Stimulated activated CD8-positive, alpha-beta memory T cell treated with anti-CD3 and anti-CD28 coated beads, Interleukin-4, amount 100 ng/mL, for 4 hours (primary cell): ENCODE measurements around the gene RPL13.
"Not testable (repeated sequence)": the region's sequence is repeated elsewhere in the genome, so short reads cannot be mapped to it uniquely, and the experiment has no call there.

Source experiments
- DNase-seq, 2 donors: peaks; one replicate each; pipeline ENCODE4 v3.0.0-alpha.2; 2020; ENCODE audit warnings: low read depth in 2 of 2, low spot score in 1 of 2

The RPL13 gene

GRCh38 chr16:89576153-89577054 is 15.9 kb downstream of the RPL13 start:
- no peak for DNase-seq

GRCh38 chr16:89577055-89577759 is 16.7 kb downstream of the RPL13 start:
- DNase-seq: no peak

- no peak for DNase-seq
Measured at GRCh38 chr16:89579351-89579750, 18.9 kb downstream of the RPL13 start.

- no peak for DNase-seq
Measured at GRCh38 chr16:89581045-89581695, 20.7 kb downstream of the RPL13 start.

- no peak for DNase-seq
Measured at GRCh38 chr16:89581861-89582563, 21.5 kb downstream of the RPL13 start.

GRCh38 chr16:89582614-89583196 is 22.2 kb downstream of the RPL13 start:
- DNase-seq: no peak

- DNase-seq: no peak
Measured at GRCh38 chr16:89583197-89583894, 22.9 kb downstream of the RPL13 start.

GRCh38 chr16:89583895-89584644 is 23.6 kb downstream of the RPL13 start:
- DNase-seq: no peak

GRCh38 chr16:89584768-89585549 is 24.5 kb downstream of the RPL13 start:
- DNase-seq: no peak

- no peak for DNase-seq
Measured at GRCh38 chr16:89586218-89586617, 25.7 kb downstream of the RPL13 start.

- DNase-seq: no peak
Measured at GRCh38 chr16:89586853-89587252, 26.4 kb downstream of the RPL13 start.

- DNase-seq: not testable (repeated sequence)
Measured at GRCh38 chr16:89587676-89588075, 27.2 kb downstream of the RPL13 start.

- DNase-seq: no peak
Measured at GRCh38 chr16:89588413-89589109, 28.1 kb downstream of the RPL13 start.

GRCh38 chr16:89589241-89589926 is 28.9 kb downstream of the RPL13 start:
- DNase-seq: no peak

- DNase-seq: no peak
Measured at GRCh38 chr16:89593841-89594240, 33.4 kb downstream of the RPL13 start.

- DNase-seq: no peak
Measured at GRCh38 chr16:89595330-89596060, 35.0 kb downstream of the RPL13 start.
